Stimulated activated CD4-positive, alpha-beta T cell treated with anti-CD3 and anti-CD28 coated beads, TNF-alpha, amount 100 ng/mL, for 24 hours (primary cell): ENCODE results near the gene USP22.
"Not testable (repeated sequence)": the region's sequence is repeated elsewhere in the genome, so short reads cannot be mapped to it uniquely, and the experiment has no call there.

Experiments used
- DNase-seq, 3 experiments: peaks; one replicate each; pipeline ENCODE4 v3.0.0-alpha.2; 2020; ENCODE audit warnings: low read depth in 3 of 3

USP22 gene

DNA sequence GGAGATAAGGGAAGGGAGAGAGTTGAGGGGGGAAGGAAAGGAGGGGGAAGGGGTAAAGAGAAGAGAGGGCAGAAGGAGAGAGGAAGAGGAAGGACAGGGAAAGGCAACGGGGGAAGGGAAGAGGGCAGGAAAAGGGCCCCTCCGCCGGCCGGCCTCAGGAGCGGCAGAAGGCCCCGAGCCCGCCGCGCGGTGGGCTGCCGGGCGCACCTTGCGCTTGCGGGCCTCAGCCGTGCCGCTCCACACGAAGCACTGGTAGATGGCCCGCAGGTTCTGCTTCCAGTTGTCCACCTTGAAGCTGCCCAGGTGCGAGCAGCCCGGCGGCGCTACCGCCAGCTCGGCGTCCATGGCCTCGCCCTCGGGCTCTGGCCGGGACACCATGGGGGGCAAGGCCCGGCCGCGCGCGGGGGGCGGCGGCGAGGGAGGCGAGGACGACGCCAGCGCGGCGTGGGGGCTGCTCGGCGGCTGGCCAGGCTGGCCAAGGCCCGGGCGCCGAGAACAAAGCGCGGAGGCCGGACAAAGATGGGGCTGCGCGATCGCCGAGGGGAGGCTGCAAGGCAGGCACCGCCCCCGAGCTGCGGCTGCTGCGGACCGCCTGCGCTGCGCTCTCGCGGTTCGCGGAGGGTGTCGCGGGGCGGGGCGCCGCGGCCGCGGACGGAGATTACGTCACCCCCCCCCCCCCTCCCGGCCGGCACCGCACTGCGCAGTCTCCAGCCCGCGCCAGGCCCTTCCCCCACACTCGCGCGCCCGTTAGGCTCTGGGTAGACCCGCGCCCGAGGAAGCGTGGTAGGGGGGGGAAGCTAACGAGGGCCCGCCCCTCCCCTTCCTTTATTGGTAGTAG lies at the start of gene USP22:
Gene USP22 (minus strand): TSS at position 554 of the 838 bp plus-strand sequence. CDS start 176 bp downstream, at position 378.
- peak in 1 of 3 experiments; percentile 33 for DNase-seq

DNA sequence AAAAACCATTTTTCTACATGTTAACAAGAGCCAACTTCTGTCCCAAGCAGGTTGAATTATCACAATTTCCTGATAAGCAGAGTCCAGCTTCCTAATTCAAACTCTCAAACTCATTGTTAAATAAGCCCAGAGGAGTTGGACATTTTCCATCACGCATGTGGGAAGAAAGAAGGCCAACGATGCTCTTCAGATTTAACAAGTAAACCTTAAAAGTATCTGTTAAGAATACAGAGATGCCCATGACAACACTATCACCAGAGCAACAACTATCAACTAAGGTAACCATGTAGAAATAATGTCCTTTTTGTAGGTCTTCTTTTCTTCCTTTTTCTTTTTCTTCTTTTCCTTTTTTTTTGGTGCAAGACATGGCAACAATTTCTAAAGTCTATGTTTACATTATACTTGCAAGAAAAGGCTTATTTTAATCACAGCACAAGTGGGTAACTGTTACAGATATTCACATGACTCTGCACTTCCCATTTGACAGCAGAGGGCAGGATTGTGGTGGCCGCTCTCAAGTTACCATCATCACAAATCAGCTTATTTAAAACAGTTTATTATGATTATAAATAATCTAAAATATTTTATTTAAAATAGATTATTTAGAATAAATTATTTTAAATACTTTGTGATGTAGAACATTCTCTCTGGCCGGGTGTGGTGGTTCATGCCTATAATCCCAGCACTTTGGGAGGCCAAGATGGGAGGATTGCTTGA lies 48.2 kb upstream of the USP22 start:
- DNase-seq: no peak

DNA sequence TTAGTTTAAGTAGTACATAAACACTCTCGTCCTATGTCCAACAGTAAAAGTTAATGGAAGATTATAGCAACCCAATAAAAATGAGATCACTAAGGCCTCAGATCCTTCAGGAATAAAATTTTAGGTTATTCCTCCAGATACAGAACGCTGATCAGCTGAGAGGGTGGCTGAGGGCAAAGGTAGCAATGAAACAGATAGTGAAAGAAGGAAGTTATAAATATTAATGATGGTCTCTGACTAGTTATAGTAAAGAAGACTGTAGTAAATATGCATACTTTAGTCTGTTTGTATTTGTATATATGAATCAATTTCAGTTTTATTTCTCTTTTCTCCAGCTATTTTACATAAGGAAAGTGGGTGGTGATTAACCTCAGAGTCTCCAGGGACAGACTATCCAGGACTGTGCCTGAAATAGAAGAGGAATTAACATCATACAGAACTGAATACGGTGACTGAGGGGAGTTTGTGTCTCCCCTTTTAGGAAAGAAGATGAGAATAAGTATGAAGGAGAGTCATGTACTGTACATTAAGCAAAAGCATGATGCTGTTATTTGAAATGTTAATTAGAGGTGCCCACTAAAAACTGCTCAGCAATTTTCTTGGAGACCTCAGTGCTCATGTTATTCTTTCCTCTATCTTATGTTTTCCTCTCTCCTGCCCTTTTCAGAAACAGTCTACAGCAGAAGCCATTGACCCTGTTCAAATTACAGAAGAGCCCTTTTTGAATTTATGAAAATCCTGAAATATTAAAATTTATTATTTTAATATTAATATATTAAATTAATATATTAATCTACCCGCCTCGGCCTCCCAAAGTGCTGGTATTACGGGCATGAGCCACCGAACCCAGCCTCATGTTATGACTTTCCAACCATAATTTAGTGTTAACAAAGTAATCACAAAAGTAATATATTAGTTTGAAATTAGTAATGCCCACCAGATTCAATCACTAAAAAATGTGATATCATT lies 47.4 kb upstream of the USP22 start:
- DNase-seq: no peak

DNA sequence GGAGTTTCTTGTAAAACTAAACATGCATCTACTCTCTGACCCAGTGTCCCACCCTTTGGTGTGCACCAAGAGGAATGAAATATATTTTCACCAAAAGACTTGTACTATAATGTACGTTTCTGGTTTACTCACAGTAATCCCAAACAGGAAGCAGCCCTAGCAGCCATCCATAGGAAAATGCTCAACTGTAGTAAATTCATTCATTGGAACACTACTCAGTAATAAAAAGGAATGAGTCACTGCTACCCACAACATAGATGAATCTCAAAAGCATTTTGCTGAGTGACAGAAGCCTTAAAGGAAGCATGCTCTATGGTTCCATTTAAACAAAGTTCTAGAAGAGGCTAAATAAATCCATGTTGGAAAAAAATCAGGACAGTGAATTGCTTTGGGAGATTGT lies 46.3 kb upstream of the USP22 start:
- no peak for DNase-seq

DNA sequence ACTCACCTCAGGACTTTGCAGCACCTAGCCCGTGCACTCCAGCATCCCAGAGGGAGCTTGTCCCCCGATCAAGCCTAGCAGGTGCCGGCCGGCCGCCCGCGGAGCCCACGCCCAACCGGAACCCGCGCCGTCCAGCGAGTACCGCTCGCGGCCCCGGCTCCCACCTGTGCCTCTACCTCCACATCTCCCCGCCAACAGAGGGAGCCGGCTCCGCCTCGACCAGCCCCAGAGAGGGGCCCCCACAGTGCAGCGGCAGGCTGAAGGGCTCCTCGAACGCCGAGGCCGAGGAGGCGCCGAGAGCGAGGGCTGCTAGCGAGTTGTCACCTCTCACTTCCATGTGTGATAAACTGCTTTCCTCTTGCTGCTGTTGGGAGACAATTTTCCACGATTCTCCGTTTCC lies 42.9 kb upstream of the USP22 start:
- no peak for DNase-seq

DNA sequence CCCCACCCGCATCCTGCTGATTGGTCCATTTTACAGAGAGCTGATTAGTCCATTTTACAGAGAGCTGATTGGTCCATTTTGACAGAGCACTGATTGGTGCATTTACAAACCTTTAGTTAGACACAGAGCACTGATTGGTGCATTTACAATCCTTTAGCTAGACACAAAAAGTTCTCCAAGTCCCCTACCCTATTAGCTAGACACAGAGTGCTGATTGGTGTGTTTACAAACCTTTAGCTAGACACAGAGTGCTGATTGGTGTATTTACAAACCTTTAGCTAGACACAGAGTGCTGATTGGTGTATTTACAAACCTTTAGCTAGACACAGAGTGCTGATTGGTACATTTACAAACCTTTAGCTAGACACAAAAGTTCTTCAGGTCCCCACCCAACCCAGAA lies 42.5 kb upstream of the USP22 start:
- DNase-seq: not testable (repeated sequence)

DNA sequence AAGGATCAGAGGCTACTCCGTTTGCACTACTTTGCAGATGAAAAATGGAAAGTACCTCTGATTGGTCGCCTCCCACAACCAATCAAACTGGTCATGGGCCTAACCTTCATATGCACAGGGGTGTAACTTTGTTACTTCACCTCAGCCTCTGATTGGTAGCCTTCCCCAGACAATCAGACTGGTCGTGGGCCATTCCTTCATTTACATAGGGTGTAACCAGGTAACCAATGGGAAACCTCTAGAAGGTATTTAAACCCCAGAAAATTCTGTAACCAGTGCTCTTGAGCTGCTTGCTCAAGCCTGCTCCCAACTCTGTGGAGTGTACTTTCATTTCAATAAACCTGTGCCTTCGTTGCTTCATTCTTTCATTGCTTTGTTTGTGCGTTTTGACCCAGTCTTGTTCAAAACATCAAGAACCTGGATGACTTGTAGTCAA lies 39.2 kb upstream of the USP22 start:
- no peak for DNase-seq

DNA sequence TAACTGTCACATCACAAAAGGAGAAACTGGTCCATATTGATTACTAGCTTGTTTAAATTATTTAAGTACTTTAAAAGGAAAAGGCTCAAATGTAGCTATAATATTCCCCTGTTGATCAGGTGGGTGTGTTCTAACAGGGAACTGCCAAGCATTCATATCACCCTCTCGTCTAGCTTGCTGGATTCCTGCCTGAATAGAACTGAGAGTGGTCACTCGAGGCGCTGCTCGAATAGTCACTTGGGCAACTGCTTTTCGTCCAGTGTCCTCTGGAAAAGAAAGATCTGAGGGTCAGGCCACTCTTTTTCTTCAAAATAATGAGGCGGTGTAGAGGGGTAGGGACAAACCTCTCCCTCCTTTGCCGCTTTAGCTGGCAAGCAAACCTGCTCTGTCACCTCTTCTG lies 36.4 kb upstream of the USP22 start:
- no peak for DNase-seq

DNA sequence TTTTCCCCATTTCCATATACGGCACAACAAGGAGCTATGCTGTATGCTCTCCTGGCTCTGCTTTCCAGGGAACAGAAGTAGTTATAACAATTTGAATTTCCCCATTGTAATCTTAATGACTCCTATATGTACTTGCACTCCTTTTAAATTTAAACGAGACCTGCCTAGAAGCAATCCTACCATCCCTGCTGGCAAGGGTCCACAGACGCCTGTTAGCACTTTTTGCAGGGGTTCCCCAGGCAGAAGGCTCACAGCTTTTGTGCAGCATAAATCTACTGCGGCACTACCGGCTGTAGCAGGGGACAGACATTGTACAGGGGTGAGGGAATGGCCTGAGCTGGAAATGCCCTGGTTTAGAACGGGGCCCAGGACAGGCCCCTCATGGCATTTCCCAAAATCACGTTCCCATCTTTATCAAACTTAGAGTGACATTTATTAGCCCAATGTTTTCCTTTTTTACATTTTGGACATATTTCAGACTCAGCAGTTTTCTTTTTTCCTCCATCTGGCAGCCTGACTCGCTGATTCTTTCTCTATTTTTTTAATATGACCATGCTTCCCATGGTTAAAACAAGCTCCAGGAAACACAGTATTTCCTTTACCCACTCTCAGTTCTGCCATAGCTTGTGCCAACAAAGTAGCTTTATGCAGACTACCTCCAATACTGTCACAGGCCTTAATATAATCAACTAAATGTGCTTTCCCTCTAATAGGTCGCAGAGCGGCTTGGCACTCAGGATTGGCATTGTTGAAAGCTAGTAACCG lies 35.4 kb upstream of the USP22 start:
- DNase-seq: no peak

DNA sequence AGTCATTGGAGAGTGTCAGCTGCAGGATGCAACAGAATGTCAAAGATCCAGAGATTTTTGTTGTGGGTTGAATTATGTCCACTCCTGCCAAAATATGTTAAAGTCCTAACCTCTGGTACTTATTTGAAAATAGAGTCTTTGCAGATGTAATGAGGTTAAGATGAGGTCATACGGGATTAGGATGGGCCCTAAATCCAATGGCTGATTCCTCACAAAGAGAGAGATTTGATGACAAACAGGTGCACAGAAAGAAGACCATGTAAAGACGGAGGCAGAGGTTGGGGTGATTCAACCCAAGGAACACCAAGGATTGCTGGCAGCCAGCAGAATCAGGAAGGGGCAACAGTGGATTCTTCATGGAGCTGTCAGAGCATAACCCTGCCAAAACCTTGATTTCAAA lies 34.5 kb upstream of the USP22 start:
- no peak for DNase-seq

DNA sequence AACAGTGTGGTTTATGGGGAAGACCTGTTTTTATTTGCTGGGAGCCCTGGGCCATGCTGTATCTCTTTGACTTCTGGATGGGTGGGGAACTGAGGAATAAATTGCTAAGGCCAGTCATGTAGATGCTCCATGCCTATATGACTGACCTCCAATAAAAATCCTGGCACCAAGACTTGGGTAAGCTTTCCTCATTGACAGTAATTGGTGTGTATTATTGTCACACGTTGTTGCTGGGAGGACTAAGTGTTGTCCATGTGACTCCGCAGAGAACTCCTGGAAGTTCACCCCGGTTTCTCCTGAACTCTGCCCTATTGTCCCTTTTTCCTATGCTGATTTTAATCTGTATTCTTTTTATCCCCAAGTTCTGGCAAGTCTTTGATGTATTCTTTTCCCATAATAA lies 33.4 kb upstream of the USP22 start:
- DNase-seq: no peak

DNA sequence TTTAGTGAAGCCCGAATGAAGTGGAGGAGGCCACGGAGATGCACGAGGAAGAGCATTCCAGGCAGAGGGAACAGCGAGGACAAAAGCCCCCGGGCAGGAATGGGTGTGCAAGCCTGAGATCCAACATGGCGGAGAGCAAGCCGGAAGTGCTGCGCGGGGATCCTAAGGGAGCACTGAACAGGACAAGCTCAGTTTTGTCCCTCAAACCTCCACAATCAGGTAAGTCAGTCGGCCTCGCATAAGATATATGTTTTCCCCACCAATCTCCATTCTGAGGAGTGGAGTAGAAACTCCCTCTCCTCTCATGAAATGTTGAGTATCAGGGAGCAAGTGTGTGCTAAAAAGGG lies 32.9 kb upstream of the USP22 start:
- DNase-seq: no peak

DNA sequence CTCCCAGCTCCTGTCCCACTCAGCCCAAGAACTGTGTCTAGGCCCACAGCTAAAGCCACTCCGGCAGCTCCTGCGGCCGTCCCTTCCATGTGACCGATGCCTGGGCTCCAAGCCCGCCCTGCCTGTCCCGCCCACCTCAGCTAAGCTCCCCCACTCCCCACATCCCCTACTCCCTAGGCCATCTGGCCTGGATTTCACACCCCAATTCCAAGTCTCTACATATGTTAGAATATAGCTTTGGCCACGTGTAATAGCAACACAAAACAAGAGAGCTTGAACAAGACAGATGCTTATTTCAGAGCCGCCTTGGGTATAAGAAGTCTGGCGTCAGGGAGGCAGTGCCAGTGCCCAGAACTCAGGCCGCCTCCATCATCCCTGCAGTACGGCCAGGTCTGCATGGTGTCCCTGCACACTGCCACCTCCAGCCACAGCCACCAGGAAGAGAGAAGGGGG lies 30.0 kb upstream of the USP22 start:
- DNase-seq: no peak

DNA sequence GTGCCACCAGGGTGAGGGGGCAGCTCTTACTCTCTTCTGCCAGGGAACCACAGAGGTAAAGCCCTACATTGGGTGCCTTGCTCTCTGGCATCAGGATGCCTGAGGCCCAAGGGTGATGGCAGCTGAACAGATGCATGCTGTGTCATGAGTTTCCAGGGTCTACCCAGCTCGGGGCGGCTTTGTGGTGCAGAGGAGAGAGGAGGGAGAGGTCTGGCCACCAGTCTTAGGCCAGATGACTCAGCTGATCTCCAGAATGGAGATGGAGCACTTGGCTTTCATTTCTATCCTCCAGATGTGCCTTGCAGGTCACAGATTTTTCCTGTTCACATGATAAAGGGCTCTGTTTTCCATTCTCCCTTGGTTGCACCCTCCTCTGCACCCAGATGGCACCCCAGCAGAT lies 23.6 kb upstream of the USP22 start:
- no peak for DNase-seq

DNA sequence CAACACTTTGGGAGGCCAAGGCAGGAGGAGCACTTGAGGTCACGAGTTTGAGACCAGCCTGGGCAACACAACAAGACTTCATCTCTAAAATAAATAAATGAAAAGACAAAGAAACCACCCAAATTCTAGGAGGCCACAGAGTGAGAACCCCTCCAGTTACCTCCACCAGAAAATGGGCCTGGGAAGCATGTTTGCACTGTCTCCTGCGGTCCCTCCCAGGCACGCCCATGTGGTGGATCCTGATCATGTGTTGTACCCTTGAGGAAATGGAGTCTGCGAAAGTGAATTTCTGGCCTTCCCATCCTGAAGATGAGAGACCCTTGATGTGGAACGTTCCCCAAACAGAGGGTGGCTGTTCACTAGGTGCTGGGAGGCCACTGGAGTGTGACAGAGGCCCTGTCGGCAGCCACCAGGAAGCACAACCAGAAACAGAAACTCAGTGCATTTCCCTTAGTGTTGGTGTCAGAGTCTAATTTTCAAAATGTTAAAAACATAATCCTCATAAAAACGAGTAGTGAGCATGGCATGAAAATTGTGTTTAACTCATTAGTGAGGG lies 19.2 kb upstream of the USP22 start:
- no peak for DNase-seq

DNA sequence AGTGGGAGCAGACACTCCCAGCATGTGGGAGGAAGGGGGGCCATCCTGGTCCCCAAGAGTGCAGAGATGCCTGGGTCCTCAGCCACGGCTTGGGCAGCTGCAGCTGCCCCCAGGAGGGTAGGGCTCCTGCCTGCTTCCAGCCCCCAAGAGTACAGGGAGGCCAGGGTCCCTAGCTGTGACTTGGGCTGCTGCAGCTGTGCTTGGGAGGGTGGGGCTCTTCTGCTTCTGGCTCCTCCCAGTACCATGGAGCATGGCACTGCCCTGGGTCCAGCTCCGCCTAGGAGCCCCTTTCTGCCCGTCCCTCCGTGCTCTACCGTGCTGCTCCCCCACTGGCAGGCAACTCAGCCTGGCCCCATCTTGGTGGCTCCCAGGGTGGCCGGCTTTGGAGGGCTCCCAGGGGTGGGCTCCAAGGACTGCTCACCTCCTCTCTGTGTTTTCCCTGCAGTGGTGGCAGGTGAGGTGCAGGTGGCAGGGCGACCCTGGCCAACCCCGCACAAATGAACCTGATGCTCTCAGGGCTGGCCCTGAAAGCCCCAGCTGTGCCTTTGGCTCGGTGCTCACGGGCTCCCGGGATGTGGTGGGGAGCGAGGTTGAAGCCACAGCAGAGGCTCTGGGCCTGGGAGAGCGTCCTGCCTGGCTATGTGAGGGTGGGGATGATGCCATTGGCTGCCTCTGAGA lies 18.5 kb upstream of the USP22 start:
- no peak for DNase-seq

DNA sequence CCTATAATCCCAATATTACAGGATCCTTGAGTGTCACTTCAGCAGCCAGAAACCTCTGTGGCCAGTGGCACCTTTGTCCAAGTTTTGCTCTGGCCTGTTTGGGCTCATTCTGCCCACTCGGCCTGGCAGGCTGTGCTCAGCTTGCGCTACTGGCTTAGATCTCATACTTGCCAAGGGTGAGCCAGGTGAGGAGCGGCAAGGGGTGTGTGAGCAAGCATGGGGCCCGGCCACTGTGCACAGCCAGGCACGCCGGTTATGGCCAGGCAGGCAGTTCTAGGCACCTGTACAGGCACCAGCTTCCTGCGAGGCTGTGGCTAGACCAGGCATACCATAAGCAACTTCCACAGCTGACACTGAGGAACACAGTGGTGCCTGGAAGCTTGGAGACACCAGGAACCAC lies 16.9 kb upstream of the USP22 start:
- no peak for DNase-seq

DNA sequence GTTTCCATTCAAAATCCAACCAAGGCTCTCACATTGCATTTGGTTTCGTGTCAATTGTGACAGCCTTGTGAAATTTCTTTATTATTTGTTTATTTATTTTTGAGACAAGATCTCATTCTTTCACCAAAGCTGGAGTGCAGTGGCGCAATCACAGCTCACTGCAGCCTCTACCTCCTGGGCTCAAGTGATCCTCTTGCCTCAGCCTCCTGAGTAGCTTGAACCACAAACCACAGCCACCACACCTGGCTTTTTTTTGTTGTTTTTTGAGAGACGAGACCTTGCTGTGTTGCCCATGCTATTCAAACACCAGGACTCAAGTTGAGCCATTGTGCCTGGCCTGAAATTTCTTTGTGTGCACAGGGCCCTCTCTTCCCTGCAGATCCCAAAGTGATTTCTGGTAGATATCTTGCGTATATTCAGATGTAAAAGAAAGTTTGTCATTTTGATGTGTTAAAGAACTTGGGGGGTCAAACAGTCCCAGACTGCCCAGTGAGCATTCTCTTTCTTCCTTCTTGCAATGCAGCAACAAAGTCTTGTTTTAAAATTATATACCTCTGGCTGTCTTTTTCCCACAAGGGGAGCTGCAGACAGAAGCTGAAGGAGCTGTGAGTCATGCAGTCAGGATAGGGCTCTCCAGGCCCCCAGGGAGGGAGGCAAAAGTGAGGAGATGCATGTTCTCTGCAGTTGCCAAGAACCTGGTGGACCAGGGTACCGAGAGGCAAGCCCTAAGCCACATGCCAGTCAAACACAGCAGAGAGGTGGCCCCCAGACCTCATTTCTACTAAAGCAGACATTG lies 15.5 kb upstream of the USP22 start:
- DNase-seq: no peak

DNA sequence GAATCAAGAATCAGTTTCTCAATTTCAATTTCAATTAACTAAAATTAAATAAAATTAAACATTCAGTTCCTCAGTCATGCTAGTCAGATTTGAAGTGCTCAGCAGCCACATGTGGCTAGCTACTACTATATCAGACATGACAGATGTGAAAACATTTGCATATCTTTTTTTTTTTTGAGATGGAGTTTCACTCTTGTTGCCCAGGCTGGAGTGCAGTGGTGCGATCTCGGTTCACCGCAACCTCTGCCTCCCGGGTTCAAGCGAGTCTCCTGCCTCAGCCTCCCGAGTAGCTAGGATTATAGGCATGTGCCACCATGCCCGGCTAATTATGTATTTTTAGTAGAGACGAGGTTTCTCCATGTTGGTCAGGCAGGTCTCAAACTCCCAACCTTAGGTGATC lies 10.2 kb upstream of the USP22 start:
- DNase-seq: not testable (repeated sequence)

DNA sequence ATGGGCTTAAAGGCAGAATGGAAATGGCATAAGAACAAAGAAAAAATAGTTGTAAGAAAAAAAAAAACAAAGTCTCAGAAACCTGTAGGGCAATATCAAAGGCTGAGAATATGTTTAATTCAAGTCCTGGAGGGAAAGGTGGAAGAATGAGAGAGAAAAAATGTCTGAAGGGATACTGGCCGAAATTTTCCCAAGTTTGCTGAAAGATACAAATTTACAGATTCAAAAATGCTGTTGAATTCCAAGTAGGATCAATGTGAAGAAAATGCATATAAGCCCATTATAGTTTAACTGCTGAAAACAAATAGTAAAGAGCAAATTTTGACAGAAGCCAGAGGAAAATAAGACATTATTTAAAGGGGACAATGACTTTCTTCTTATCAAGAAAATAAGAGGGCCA lies 6.6 kb upstream of the USP22 start:
- no peak for DNase-seq
